ENCODE results near the gene PCDHGA2.

DNA sequence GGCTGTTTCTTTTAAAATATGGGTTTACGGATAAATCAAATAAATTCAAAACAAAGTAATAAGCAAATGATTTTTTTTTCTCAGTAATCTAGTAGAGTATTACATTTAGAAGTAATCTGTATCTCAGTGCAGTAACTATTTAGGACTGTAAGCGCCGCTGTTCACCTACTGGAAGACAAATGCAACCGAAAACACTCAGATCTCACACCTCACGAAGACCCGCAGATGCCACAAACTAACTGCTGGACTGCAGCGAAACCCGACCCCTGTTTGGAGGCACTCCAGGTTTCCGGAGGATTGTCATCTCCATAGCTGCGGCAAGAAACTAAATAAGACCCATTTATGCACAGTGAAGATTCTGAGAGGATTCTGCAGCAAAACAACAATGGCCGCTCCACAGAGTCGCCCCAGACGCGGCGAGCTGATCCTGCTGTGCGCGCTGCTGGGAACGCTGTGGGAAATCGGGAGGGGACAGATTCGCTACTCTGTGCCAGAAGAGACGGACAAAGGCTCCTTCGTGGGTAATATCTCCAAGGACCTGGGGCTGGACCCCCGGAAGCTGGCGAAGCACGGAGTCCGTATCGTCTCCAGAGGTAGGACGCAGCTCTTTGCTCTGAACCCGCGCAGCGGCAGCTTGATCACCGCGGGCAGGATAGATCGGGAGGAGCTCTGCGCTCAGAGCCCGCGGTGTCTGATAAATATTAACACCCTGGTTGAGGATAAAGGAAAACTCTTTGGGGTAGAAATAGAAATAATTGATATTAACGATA is 54.1 kb downstream of the PCDHGA2 start, which contains the start of gene PCDHGA8:
- TF ChIP-seq, protein P1, sequence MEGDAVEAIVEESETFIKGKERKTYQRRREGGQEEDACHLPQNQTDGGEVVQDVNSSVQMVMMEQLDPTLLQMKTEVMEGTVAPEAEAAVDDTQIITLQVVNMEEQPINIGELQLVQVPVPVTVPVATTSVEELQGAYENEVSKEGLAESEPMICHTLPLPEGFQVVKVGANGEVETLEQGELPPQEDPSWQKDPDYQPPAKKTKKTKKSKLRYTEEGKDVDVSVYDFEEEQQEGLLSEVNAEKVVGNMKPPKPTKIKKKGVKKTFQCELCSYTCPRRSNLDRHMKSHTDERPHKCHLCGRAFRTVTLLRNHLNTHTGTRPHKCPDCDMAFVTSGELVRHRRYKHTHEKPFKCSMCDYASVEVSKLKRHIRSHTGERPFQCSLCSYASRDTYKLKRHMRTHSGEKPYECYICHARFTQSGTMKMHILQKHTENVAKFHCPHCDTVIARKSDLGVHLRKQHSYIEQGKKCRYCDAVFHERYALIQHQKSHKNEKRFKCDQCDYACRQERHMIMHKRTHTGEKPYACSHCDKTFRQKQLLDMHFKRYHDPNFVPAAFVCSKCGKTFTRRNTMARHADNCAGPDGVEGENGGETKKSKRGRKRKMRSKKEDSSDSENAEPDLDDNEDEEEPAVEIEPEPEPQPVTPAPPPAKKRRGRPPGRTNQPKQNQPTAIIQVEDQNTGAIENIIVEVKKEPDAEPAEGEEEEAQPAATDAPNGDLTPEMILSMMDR (IDR thresholded peaks at IDR 0.05; ENCODE audit: low read depth, low read length, missing input control) = no peak
- TF ChIP-seq, protein P2, sequence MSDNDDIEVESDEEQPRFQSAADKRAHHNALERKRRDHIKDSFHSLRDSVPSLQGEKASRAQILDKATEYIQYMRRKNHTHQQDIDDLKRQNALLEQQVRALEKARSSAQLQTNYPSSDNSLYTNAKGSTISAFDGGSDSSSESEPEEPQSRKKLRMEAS (IDR thresholded peaks at IDR 0.05) = no peak
- TF ChIP-seq HNF4G (IDR thresholded peaks at IDR 0.05) (no peak), EGR1 (IDR thresholded peaks at IDR 0.05; ENCODE audit: low read depth in 2 of 2) (no peak), FOXA1 (IDR thresholded peaks at IDR 0.05) (no peak), YY1 (IDR thresholded peaks at IDR 0.05) (no peak), TAF1 (conservative IDR thresholded peaks at IDR 0.05) (no peak), FOXA2 (IDR thresholded peaks at IDR 0.05) (no peak), SP1 (IDR thresholded peaks at IDR 0.05) (no peak), RAD21 (IDR thresholded peaks at IDR 0.05) (no peak), ZBTB33 (IDR thresholded peaks at IDR 0.05) (no peak), NR2F2 (IDR thresholded peaks at IDR 0.05) (no peak)
- TF ChIP-seq, protein P3, sequence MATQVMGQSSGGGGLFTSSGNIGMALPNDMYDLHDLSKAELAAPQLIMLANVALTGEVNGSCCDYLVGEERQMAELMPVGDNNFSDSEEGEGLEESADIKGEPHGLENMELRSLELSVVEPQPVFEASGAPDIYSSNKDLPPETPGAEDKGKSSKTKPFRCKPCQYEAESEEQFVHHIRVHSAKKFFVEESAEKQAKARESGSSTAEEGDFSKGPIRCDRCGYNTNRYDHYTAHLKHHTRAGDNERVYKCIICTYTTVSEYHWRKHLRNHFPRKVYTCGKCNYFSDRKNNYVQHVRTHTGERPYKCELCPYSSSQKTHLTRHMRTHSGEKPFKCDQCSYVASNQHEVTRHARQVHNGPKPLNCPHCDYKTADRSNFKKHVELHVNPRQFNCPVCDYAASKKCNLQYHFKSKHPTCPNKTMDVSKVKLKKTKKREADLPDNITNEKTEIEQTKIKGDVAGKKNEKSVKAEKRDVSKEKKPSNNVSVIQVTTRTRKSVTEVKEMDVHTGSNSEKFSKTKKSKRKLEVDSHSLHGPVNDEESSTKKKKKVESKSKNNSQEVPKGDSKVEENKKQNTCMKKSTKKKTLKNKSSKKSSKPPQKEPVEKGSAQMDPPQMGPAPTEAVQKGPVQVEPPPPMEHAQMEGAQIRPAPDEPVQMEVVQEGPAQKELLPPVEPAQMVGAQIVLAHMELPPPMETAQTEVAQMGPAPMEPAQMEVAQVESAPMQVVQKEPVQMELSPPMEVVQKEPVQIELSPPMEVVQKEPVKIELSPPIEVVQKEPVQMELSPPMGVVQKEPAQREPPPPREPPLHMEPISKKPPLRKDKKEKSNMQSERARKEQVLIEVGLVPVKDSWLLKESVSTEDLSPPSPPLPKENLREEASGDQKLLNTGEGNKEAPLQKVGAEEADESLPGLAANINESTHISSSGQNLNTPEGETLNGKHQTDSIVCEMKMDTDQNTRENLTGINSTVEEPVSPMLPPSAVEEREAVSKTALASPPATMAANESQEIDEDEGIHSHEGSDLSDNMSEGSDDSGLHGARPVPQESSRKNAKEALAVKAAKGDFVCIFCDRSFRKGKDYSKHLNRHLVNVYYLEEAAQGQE (IDR thresholded peaks at IDR 0.05) = no peak
- TF ChIP-seq, protein P4, sequence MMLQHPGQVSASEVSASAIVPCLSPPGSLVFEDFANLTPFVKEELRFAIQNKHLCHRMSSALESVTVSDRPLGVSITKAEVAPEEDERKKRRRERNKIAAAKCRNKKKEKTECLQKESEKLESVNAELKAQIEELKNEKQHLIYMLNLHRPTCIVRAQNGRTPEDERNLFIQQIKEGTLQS (IDR thresholded peaks at IDR 0.05) = no peak
